ENCODE data around the gene CACNA2D3.

CACNA2D3 gene

GRCh38 chr3:54223063-54223462, 100.7 kb downstream of the CACNA2D3 start:
- no peak for DNase-seq

GRCh38 chr3:54225841-54226528, 103.6 kb downstream of the CACNA2D3 start:
- no peak for DNase-seq

- DNase-seq, result no peak
Measured at GRCh38 chr3:54228806-54229205, 106.5 kb downstream of the CACNA2D3 start.

GRCh38 chr3:54232618-54233017, 110.3 kb downstream of the CACNA2D3 start:
- no peak for DNase-seq

- no peak for DNase-seq
Measured at GRCh38 chr3:54235998-54236397, 113.6 kb downstream of the CACNA2D3 start.

- DNase-seq, result no peak
Measured at GRCh38 chr3:54237109-54237508, 114.8 kb downstream of the CACNA2D3 start.

- no peak for DNase-seq
Measured at GRCh38 chr3:54237788-54238502, 115.6 kb downstream of the CACNA2D3 start.

- DNase-seq, result no peak
Measured at GRCh38 chr3:54240309-54240708, 118.0 kb downstream of the CACNA2D3 start.

- no peak for DNase-seq
Measured at GRCh38 chr3:54243056-54243931, 120.9 kb downstream of the CACNA2D3 start.

GRCh38 chr3:54243960-54244682, 121.8 kb downstream of the CACNA2D3 start:
- DNase-seq, result no peak

- DNase-seq, result no peak
Measured at GRCh38 chr3:54251705-54252104, 129.4 kb downstream of the CACNA2D3 start.

GRCh38 chr3:54257125-54257720, 134.9 kb downstream of the CACNA2D3 start:
- DNase-seq, result no peak

- DNase-seq, result no peak
Measured at GRCh38 chr3:54259636-54260035, 137.3 kb downstream of the CACNA2D3 start.

- no peak for DNase-seq
Measured at GRCh38 chr3:54261141-54261540, 138.8 kb downstream of the CACNA2D3 start.

- peak; percentile 22 to 49 for DNase-seq
Measured at GRCh38 chr3:54262541-54262940, 140.2 kb downstream of the CACNA2D3 start.

GRCh38 chr3:54262946-54263345, 140.6 kb downstream of the CACNA2D3 start:
- DNase-seq, result no peak

- peak; percentile 2 to 41 for DNase-seq
Measured at GRCh38 chr3:54264050-54264449, 141.7 kb downstream of the CACNA2D3 start.

- DNase-seq, result no peak
Measured at GRCh38 chr3:54270816-54271526, 148.6 kb downstream of the CACNA2D3 start.

GRCh38 chr3:54273791-54274190, 151.4 kb downstream of the CACNA2D3 start:
- no peak for DNase-seq

GRCh38 chr3:54274607-54275006, 152.3 kb downstream of the CACNA2D3 start:
- DNase-seq, result no peak

- DNase-seq, result no peak
Measured at GRCh38 chr3:54279005-54279583, 156.7 kb downstream of the CACNA2D3 start.

Data from inflammatory macrophage (primary cell).